ENCODE data around the gene ECHDC3. TPM values are rescaled to one million over a fixed set of nuclear protein-coding genes. Genes with fewer than 3 reads are reported as not detected.

The ECHDC3 gene
- total RNA-seq, 4 donors from 2014 or later, result 44.5 to 139 (median 89.4) TPM

DNA sequence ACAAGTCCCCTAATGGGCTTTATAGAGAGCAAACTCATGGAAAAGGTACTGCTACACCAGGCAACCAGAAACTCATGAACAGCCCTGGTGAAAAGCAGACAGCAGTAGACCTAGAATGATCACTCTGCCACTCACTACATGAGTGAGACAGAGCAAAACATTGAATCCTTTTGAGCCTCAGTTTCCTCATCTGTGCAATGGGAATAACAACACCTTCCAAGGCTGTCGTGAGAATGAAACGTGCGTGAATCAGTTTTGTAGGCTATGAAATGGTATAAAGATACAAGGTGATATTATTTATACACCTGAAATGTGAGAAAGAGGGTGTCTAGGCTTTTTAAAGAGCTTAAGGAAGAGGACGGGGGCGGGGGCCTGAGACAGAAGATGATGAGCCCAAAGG, 66.6 kb downstream of the ECHDC3 start:
- no peak for TF ChIP-seq POLR2A (IDR thresholded peaks at IDR 0.05)
- no peak for TF ChIP-seq CTCF (IDR thresholded peaks at IDR 0.05)
- DNase-seq (ENCODE audit: low spot score in 2 of 2), result no peak
- WGBS, 2 donors, result 96 to 97% methylated on average over 5 of the region's 5 CpGs
- intact Hi-C loops (cut with DNase I; ENCODE audit: low total_unique reads), result no loop called here
- no peak overlapping the region for H3K4me3 ChIP-seq (ENCODE audit: low read depth, poor library complexity, severe bottlenecking)

DNA sequence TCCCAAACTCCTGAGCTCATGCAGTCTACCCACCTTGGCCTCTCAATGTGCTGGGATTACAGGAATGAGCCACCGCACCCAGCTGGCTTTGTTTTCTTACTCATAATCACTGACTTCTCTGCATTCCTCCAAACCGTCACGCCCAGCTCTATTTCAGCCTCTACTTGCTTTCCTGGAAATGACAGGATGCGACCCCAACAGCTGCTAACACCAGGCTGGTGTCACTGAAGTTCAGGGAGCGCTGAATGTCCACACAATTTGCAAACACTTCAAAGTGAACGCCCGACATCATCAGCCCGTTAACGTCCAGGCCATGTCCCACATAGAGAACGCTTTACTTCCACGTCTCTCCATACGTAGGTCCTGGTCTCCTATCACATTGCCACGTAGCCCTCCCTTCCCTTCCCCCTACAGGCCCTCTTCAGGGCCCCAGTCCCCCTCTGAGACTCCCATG, 68.2 kb downstream of the ECHDC3 start:
- DNase-seq (ENCODE audit: low spot score in 2 of 2), result no peak
- intact Hi-C loops (cut with DNase I; ENCODE audit: low total_unique reads), result no loop called here
- H3K4me3 ChIP-seq (ENCODE audit: low read depth, poor library complexity, severe bottlenecking), result no peak overlapping the region
- no peak for TF ChIP-seq POLR2A (IDR thresholded peaks at IDR 0.05)
- no peak for TF ChIP-seq CTCF (IDR thresholded peaks at IDR 0.05)
- 58 to 66% methylated on average over 13 of the region's 13 CpGs for WGBS, 2 donors

GRCh38 chr10:11810973-11811372, 68.8 kb downstream of the ECHDC3 start:
- H3K4me3 ChIP-seq (ENCODE audit: low read depth, poor library complexity, severe bottlenecking), result no peak overlapping the region
- intact Hi-C loops (cut with DNase I; ENCODE audit: low total_unique reads), result no loop called here
- 91 to 92% methylated on average over 6 of the region's 6 CpGs for WGBS, 2 donors
- no peak for DNase-seq (ENCODE audit: low spot score in 2 of 2)
- TF ChIP-seq POLR2A (IDR thresholded peaks at IDR 0.05), result no peak
- TF ChIP-seq CTCF (IDR thresholded peaks at IDR 0.05), result no peak

DNA sequence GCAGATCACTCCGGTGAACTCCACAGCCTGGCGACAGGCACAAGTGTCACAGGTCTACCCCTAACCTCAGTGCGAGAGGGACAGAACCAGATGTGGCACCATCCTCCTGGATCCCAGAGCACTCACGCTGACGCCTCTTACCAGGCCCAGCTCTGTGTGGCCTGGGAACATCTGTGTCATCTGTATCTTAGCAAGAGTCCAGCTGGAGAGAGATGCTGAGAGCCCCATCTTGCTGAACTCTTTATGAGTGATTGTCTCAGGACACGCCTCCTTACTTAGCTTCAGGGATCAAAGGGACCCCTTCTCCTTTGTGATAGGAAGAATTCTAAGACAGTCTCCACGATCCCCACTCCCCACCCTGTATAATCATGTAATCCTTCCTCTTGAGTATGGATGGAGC, 71.0 kb downstream of the ECHDC3 start:
- DNase-seq (ENCODE audit: low spot score in 2 of 2), result no peak
- 85 to 86% methylated on average over 7 of the region's 7 CpGs for WGBS, 2 donors
- no peak overlapping the region for H3K4me3 ChIP-seq (ENCODE audit: low read depth, poor library complexity, severe bottlenecking)
- intact Hi-C loops (cut with DNase I; ENCODE audit: low total_unique reads), result no loop called here
- TF ChIP-seq CTCF (IDR thresholded peaks at IDR 0.05), result no peak
- no peak for TF ChIP-seq POLR2A (IDR thresholded peaks at IDR 0.05)

Other genes with a start within 250 kb of the ECHDC3 start
- 10 to 100 TPM; 19.6 to 29.4 (median 25.2) TPM for gene USP6NL, start 130.7 kb upstream of the ECHDC3 start, total RNA-seq
- 10 to 100 TPM in 2 of 4 donors, 1 to 10 TPM in 2; 5.6 to 14.7 (median 9.1) TPM for gene PROSER2, start 81.0 kb downstream of the ECHDC3 start, total RNA-seq

Measured in lower leg skin (tissue), 4 donors.